ENCODE measurements around the gene TMA7B.

TMA7B gene

DNA sequence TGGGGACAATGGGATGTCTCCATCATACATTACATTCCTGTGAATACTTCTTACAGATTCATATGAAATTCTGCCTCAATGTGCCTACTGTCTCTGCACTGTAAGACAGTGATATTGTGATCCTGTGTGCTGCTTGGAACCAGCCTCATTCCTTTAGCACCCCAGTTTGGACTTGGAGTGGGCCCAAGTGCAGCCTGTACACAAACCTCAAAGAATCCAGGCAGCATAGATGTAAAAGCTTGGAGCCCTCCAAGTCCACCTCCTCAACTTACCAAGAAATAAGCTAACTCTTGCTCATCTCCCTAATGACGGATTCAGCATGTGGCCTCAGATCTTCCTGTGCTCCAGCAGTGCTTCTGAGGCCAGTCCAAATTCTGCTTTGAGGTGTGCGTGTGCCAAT lies 34.9 kb upstream of the TMA7B start:
- no peaks in the 10 kb centered on the region for H4K20me1 ChIP-seq (ENCODE audit: insufficient read depth, low read length)
- TF ChIP-seq, protein P1, sequence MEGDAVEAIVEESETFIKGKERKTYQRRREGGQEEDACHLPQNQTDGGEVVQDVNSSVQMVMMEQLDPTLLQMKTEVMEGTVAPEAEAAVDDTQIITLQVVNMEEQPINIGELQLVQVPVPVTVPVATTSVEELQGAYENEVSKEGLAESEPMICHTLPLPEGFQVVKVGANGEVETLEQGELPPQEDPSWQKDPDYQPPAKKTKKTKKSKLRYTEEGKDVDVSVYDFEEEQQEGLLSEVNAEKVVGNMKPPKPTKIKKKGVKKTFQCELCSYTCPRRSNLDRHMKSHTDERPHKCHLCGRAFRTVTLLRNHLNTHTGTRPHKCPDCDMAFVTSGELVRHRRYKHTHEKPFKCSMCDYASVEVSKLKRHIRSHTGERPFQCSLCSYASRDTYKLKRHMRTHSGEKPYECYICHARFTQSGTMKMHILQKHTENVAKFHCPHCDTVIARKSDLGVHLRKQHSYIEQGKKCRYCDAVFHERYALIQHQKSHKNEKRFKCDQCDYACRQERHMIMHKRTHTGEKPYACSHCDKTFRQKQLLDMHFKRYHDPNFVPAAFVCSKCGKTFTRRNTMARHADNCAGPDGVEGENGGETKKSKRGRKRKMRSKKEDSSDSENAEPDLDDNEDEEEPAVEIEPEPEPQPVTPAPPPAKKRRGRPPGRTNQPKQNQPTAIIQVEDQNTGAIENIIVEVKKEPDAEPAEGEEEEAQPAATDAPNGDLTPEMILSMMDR (IDR thresholded peaks at IDR 0.05; ENCODE audit: low read depth, low read length) = no peak
- no peak for TF ChIP-seq EZH2phosphoT487 (IDR thresholded peaks at IDR 0.05; ENCODE audit: low read depth)
- no peaks in the 10 kb centered on the region for H3K4me1 ChIP-seq (ENCODE audit: low read length)
- H3K27ac ChIP-seq (ENCODE audit: low read length) = no peak overlapping the region
- H3K27me3 ChIP-seq (ENCODE audit: low read depth, low read length) = peaks cover 63% of the 10 kb centered on the region
- H3K4me2 ChIP-seq (ENCODE audit: low read length) = no peak overlapping the region
- no peak overlapping the region for H2AFZ ChIP-seq (ENCODE audit: low read depth, low read length)
- H3K9ac ChIP-seq (ENCODE audit: low read length) = no peak overlapping the region
- no peaks in the 10 kb centered on the region for H3K9me3 ChIP-seq (ENCODE audit: insufficient read depth, low read length)
- H3K79me2 ChIP-seq (ENCODE audit: low read length) = no peaks in the 10 kb centered on the region
- no peaks in the 10 kb centered on the region for H3K36me3 ChIP-seq (replicated peaks; ENCODE audit: low read depth, low read length)
- no peak overlapping the region for H3K4me3 ChIP-seq (ENCODE audit: low read length)

DNA sequence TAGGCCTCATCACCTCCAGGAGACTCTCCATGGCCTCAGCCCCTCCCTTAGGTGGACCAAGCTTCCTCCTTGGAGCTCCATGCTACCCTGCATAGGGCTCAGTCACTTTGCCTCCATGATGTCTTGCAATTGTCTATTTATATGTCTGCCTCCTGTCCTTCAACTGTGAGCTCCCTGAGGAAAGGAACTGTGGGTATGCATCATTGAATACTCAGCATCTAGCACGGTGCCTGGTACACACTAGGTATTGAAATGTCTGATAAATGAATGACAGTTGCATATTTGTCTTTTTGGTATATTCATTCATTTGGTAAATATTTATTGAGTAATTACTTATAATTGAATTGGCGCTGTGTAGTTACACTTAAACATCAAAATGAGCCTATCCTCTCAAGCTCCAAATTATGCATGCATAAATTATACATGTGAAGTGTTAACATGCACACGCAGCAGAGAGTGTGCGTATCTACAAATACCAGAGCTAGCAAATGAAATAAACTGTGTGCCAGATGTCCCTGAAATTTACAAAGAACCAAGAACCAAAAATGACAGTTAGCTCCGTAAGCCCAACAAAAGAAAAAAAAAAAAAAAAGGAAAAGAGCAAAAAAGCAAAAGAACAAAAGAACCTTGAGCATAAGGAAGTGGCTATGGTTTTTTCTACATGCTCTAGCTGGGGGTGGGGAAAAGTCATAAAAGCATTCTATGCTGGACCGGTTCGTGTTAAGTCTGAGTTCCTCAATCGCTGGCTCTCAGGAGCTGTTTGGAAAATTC lies 34.1 kb upstream of the TMA7B start:
- no peak overlapping the region for H3K4me2 ChIP-seq (ENCODE audit: low read length)
- TF ChIP-seq, protein P1 (IDR thresholded peaks at IDR 0.05; ENCODE audit: low read depth, low read length) = no peak
- TF ChIP-seq EZH2phosphoT487 (IDR thresholded peaks at IDR 0.05; ENCODE audit: low read depth) = no peak
- H3K9me3 ChIP-seq (ENCODE audit: insufficient read depth, low read length) = no peaks in the 10 kb centered on the region
- H2AFZ ChIP-seq (ENCODE audit: low read depth, low read length) = no peak overlapping the region
- no peak overlapping the region for H3K27ac ChIP-seq (ENCODE audit: low read length)
- no peaks in the 10 kb centered on the region for H3K79me2 ChIP-seq (ENCODE audit: low read length)
- H3K9ac ChIP-seq (ENCODE audit: low read length) = no peak overlapping the region
- no peaks in the 10 kb centered on the region for H3K36me3 ChIP-seq (replicated peaks; ENCODE audit: low read depth, low read length)
- H4K20me1 ChIP-seq (ENCODE audit: insufficient read depth, low read length) = no peaks in the 10 kb centered on the region
- H3K4me1 ChIP-seq (ENCODE audit: low read length) = no peaks in the 10 kb centered on the region
- no peak overlapping the region for H3K4me3 ChIP-seq (ENCODE audit: low read length)
- H3K27me3 ChIP-seq (ENCODE audit: low read depth, low read length) = peaks cover 68% of the 10 kb centered on the region

GRCh38 chr22:39926753-39927152 lies 33.4 kb upstream of the TMA7B start:
- Histone ChIP-seq H3K9ac (ENCODE audit: low read length) (no peak overlapping the region), H2AFZ (ENCODE audit: low read depth, low read length) (no peak overlapping the region), H3K4me3 (ENCODE audit: low read length) (no peak overlapping the region), H4K20me1 (ENCODE audit: insufficient read depth, low read length) (no peaks in the 10 kb centered on the region), H3K9me3 (ENCODE audit: insufficient read depth, low read length) (no peaks in the 10 kb centered on the region), H3K27ac (ENCODE audit: low read length) (no peak overlapping the region), H3K27me3 (ENCODE audit: low read depth, low read length) (peaks cover 70% of the 10 kb centered on the region), H3K79me2 (ENCODE audit: low read length) (no peaks in the 10 kb centered on the region), H3K4me2 (ENCODE audit: low read length) (no peak overlapping the region), H3K4me1 (ENCODE audit: low read length) (no peaks in the 10 kb centered on the region), H3K36me3 (replicated peaks; ENCODE audit: low read depth, low read length) (no peaks in the 10 kb centered on the region)
- TF ChIP-seq EZH2phosphoT487 (IDR thresholded peaks at IDR 0.05; ENCODE audit: low read depth) = no peak
- TF ChIP-seq, protein P1 (IDR thresholded peaks at IDR 0.05; ENCODE audit: low read depth, low read length) = no peak

GRCh38 chr22:39927544-39927943 lies 32.7 kb upstream of the TMA7B start:
- no peaks in the 10 kb centered on the region for H3K9me3 ChIP-seq (ENCODE audit: insufficient read depth, low read length)
- TF ChIP-seq EZH2phosphoT487 (IDR thresholded peaks at IDR 0.05; ENCODE audit: low read depth) = no peak
- TF ChIP-seq, protein P1 (IDR thresholded peaks at IDR 0.05; ENCODE audit: low read depth, low read length) = 0 out of 2 replicates have a peak, but pooled peaks have one; percentile 12
- H3K27ac ChIP-seq (ENCODE audit: low read length) = no peak overlapping the region
- no peaks in the 10 kb centered on the region for H4K20me1 ChIP-seq (ENCODE audit: insufficient read depth, low read length)
- H2AFZ ChIP-seq (ENCODE audit: low read depth, low read length) = no peak overlapping the region
- peaks cover 67% of the 10 kb centered on the region for H3K27me3 ChIP-seq (ENCODE audit: low read depth, low read length)
- no peaks in the 10 kb centered on the region for H3K36me3 ChIP-seq (replicated peaks; ENCODE audit: low read depth, low read length)
- no peaks in the 10 kb centered on the region for H3K4me1 ChIP-seq (ENCODE audit: low read length)
- no peak overlapping the region for H3K9ac ChIP-seq (ENCODE audit: low read length)
- no peaks in the 10 kb centered on the region for H3K79me2 ChIP-seq (ENCODE audit: low read length)
- H3K4me2 ChIP-seq (ENCODE audit: low read length) = no peak overlapping the region
- H3K4me3 ChIP-seq (ENCODE audit: low read length) = no peak overlapping the region
